A549 (cell line): ENCODE data around the gene PHC1.

Source experiments
- CEBPB ChIP-seq, 2 experiments: fragments of >200 bp in 1 of 2; sonication (Bioruptor Twin) in 1 of 2; formaldehyde crosslinking in 1 of 2; IDR thresholded peaks; 2 replicates each; pipeline ENCODE4 v1.6.1; 2012 to 2016
- CHD2 ChIP-seq: fragments of 150-350 bp; IDR thresholded peaks from 2 replicates; pipeline ENCODE4 v1.6.1; 2014; ENCODE audit warnings: low read length; ENCODE audit not compliant: partially characterized antibody
- CTCF ChIP-seq: fragments of >200 bp; sonication (Bioruptor Twin); formaldehyde crosslinking; IDR thresholded peaks from 3 replicates; pipeline ENCODE4 v1.5.1; 2016
- E2F6 ChIP-seq: IDR thresholded peaks from 2 replicates; pipeline ENCODE4 v1.6.1; 2012; ENCODE audit warnings: low read depth, borderline replicate concordance
- JUNB ChIP-seq: fragments of >200 bp; sonication (Bioruptor Twin); formaldehyde crosslinking; IDR thresholded peaks from 2 replicates; pipeline ENCODE4 v1.6.1; 2016
- MAZ ChIP-seq: fragments of 150-350 bp; IDR thresholded peaks from 2 replicates; pipeline ENCODE4 v1.6.1; 2014; ENCODE audit warnings: antibody characterized with exemption, low read depth, low read length, borderline replicate concordance
- NFE2L2 ChIP-seq: fragments of 150-350 bp; conservative IDR thresholded peaks from 2 replicates; pipeline ENCODE4 v1.6.1; 2014; ENCODE audit warnings: low read length
- POLR2A ChIP-seq: IDR thresholded peaks from 2 replicates; pipeline ENCODE4 v1.6.1; 2012; ENCODE audit warnings: mild to moderate bottlenecking, low read length
- RAD21 ChIP-seq, 2 experiments: fragments of >200 bp in 1 of 2; sonication (Bioruptor Twin) in 1 of 2; formaldehyde crosslinking in 1 of 2; IDR thresholded peaks in 1 of 2; conservative IDR thresholded peaks in 1 of 2; 2 replicates in 1 of 2; 3 replicates in 1 of 2; pipeline ENCODE4 v1.6.1; 2012 to 2018; ENCODE audit warnings: inconsistent platforms in 1 of 2
- SREBF2 ChIP-seq: fragments of 450-650 bp; IDR thresholded peaks from 2 replicates; pipeline ENCODE4 v1.6.1; 2014; ENCODE audit warnings: mild to moderate bottlenecking, moderate library complexity
- USF2 ChIP-seq: fragments of 450-650 bp; IDR thresholded peaks from 2 replicates; pipeline ENCODE4 v1.6.1; 2014; ENCODE audit warnings: antibody characterized with exemption
- ZNF302 ChIP-seq: fragments of 250-450 bp; sonication (Bioruptor Pico); IDR thresholded peaks from 2 replicates; pipeline ENCODE4 v1.9.0; 2021; ENCODE audit warnings: inconsistent platforms, mild to moderate bottlenecking, moderate library complexity

- no peak for TF ChIP-seq CHD2
- TF ChIP-seq CTCF = no peak
- TF ChIP-seq MAZ = no peak
- no peak for TF ChIP-seq CEBPB (IDR thresholded peaks at IDR 0.05)
- TF ChIP-seq ZNF302 (CRISPR knock-in tag) = no peak
- no peak for TF ChIP-seq POLR2A
- no peak for TF ChIP-seq E2F6
- no peak for TF ChIP-seq USF2
- no peak for TF ChIP-seq RAD21 (conservative IDR thresholded peaks at IDR 0.05 in 1 of 2, IDR thresholded peaks at IDR 0.05 in 1 of 2)
- TF ChIP-seq NFE2L2 = no peak
- TF ChIP-seq JUNB = no peak
- no peak for TF ChIP-seq SREBF2
Observed at GRCh38 chr12:8894986-8895385, 19.3 kb upstream of the PHC1 start.
